ENCODE results near the gene FAM20C. TPM values are rescaled to one million over a fixed set of nuclear protein-coding genes. Genes with fewer than 3 reads are reported as not detected.
A peak's percentile ranks its signal among the peaks of the same experiment; 100 is the strongest.

The FAM20C gene
- polyA plus RNA-seq, 1 donor: 57.2 TPM

GRCh38 chr7:211033-211714 lies 18.8 kb downstream of the FAM20C start:
- no peaks in the 10 kb centered on the region for H3K27me3 ChIP-seq (ENCODE audit: control insufficient read depth, insufficient read depth, low read length)
- peaks cover 10% of the 10 kb centered on the region for H3K9me3 ChIP-seq (ENCODE audit: control insufficient read depth, low read depth, low read length)
- H3K36me3 ChIP-seq (ENCODE audit: control insufficient read depth, insufficient read depth, low read length): peaks cover 73% of the 10 kb centered on the region
- WGBS (ENCODE audit: insufficient coverage, low lambda C conversion rate): no CpG with 5 or more reads among the region's 21 CpGs
- H3K4me1 ChIP-seq (ENCODE audit: control insufficient read depth, insufficient read depth, low read length): no peaks in the 10 kb centered on the region
- no peak overlapping the region for H3K4me3 ChIP-seq (ENCODE audit: low read length)
- no peak for DNase-seq
- H3K27ac ChIP-seq (ENCODE audit: low read length): no peak overlapping the region

- WGBS (ENCODE audit: insufficient coverage, low lambda C conversion rate): no CpG with 5 or more reads among the region's 19 CpGs
- Histone ChIP-seq H3K27ac (ENCODE audit: low read length) (no peak overlapping the region), H3K9me3 (ENCODE audit: control insufficient read depth, low read depth, low read length) (peaks cover 10% of the 10 kb centered on the region), H3K4me1 (ENCODE audit: control insufficient read depth, insufficient read depth, low read length) (peaks cover under 1% of the 10 kb centered on the region), H3K4me3 (ENCODE audit: low read length) (no peak overlapping the region), H3K27me3 (ENCODE audit: control insufficient read depth, insufficient read depth, low read length) (no peaks in the 10 kb centered on the region), H3K36me3 (ENCODE audit: control insufficient read depth, insufficient read depth, low read length) (peaks cover 71% of the 10 kb centered on the region)
- DNase-seq: no peak
These were observed 19.3 kb downstream of the FAM20C start for GRCh38 chr7:211715-212058.

- Histone ChIP-seq H3K36me3 (ENCODE audit: control insufficient read depth, insufficient read depth, low read length) (peaks cover 76% of the 10 kb centered on the region), H3K27ac (ENCODE audit: low read length) (no peak overlapping the region), H3K9me3 (ENCODE audit: control insufficient read depth, low read depth, low read length) (peaks cover 10% of the 10 kb centered on the region), H3K4me1 (ENCODE audit: control insufficient read depth, insufficient read depth, low read length) (peaks cover 6% of the 10 kb centered on the region), H3K4me3 (ENCODE audit: low read length) (no peak overlapping the region), H3K27me3 (ENCODE audit: control insufficient read depth, insufficient read depth, low read length) (no peaks in the 10 kb centered on the region)
- DNase-seq: no peak
- WGBS (ENCODE audit: insufficient coverage, low lambda C conversion rate): 94% methylated on average over 3 of the region's 14 CpGs
These were observed 20.4 kb downstream of the FAM20C start for GRCh38 chr7:212754-213153.

GRCh38 chr7:213324-213993 lies 21.1 kb downstream of the FAM20C start:
- Histone ChIP-seq H3K27me3 (ENCODE audit: control insufficient read depth, insufficient read depth, low read length) (no peaks in the 10 kb centered on the region), H3K27ac (ENCODE audit: low read length) (no peak overlapping the region), H3K9me3 (ENCODE audit: control insufficient read depth, low read depth, low read length) (peaks cover 10% of the 10 kb centered on the region), H3K36me3 (ENCODE audit: control insufficient read depth, insufficient read depth, low read length) (peaks cover 74% of the 10 kb centered on the region), H3K4me3 (ENCODE audit: low read length) (no peak overlapping the region), H3K4me1 (ENCODE audit: control insufficient read depth, insufficient read depth, low read length) (peaks cover 6% of the 10 kb centered on the region)
- no peak for DNase-seq
- WGBS (ENCODE audit: insufficient coverage, low lambda C conversion rate): no CpG with 5 or more reads among the region's 27 CpGs

GRCh38 chr7:214410-215212 lies 22.2 kb downstream of the FAM20C start:
- peaks cover 10% of the 10 kb centered on the region for H3K9me3 ChIP-seq (ENCODE audit: control insufficient read depth, low read depth, low read length)

GRCh38 chr7:216360-217300 lies 24.3 kb downstream of the FAM20C start:
- Histone ChIP-seq H3K4me3 (ENCODE audit: low read length) (no peak overlapping the region), H3K9me3 (ENCODE audit: control insufficient read depth, low read depth, low read length) (peaks cover 3% of the 10 kb centered on the region), H3K27me3 (ENCODE audit: control insufficient read depth, insufficient read depth, low read length) (no peaks in the 10 kb centered on the region), H3K4me1 (ENCODE audit: control insufficient read depth, insufficient read depth, low read length) (peaks cover 21% of the 10 kb centered on the region), H3K36me3 (ENCODE audit: control insufficient read depth, insufficient read depth, low read length) (peaks cover 63% of the 10 kb centered on the region), H3K27ac (ENCODE audit: low read length) (peak overlapping the region; percentile 21)
- WGBS (ENCODE audit: insufficient coverage, low lambda C conversion rate): no CpG with 5 or more reads among the region's 24 CpGs
- DNase-seq: peak in 1 of 2 donors; percentile 47

More at GRCh38 chr7:214410-215212, 22.2 kb downstream of the FAM20C start:
- H3K27ac ChIP-seq (ENCODE audit: low read length): no peak overlapping the region
- peaks cover 14% of the 10 kb centered on the region for H3K4me1 ChIP-seq (ENCODE audit: control insufficient read depth, insufficient read depth, low read length)
- no peak for DNase-seq
- no peaks in the 10 kb centered on the region for H3K27me3 ChIP-seq (ENCODE audit: control insufficient read depth, insufficient read depth, low read length)
- H3K36me3 ChIP-seq (ENCODE audit: control insufficient read depth, insufficient read depth, low read length): peaks cover 73% of the 10 kb centered on the region
- 100% methylated on average over 3 of the region's 36 CpGs for WGBS (ENCODE audit: insufficient coverage, low lambda C conversion rate)
- H3K4me3 ChIP-seq (ENCODE audit: low read length): no peak overlapping the region

GRCh38 chr7:217781-218180 lies 25.4 kb downstream of the FAM20C start:
- Histone ChIP-seq H3K4me1 (ENCODE audit: control insufficient read depth, insufficient read depth, low read length) (peaks cover 21% of the 10 kb centered on the region), H3K27ac (ENCODE audit: low read length) (no peak overlapping the region), H3K27me3 (ENCODE audit: control insufficient read depth, insufficient read depth, low read length) (no peaks in the 10 kb centered on the region), H3K36me3 (ENCODE audit: control insufficient read depth, insufficient read depth, low read length) (peaks cover 52% of the 10 kb centered on the region), H3K4me3 (ENCODE audit: low read length) (no peak overlapping the region), H3K9me3 (ENCODE audit: control insufficient read depth, low read depth, low read length) (no peaks in the 10 kb centered on the region)
- no peak for DNase-seq
- WGBS (ENCODE audit: insufficient coverage, low lambda C conversion rate): no CpG with 5 or more reads among the region's 21 CpGs

GRCh38 chr7:218316-218715 lies 25.9 kb downstream of the FAM20C start:
- Histone ChIP-seq H3K27ac (ENCODE audit: low read length) (no peak overlapping the region), H3K36me3 (ENCODE audit: control insufficient read depth, insufficient read depth, low read length) (peaks cover 49% of the 10 kb centered on the region), H3K4me1 (ENCODE audit: control insufficient read depth, insufficient read depth, low read length) (peaks cover 21% of the 10 kb centered on the region), H3K9me3 (ENCODE audit: control insufficient read depth, low read depth, low read length) (no peaks in the 10 kb centered on the region), H3K27me3 (ENCODE audit: control insufficient read depth, insufficient read depth, low read length) (no peaks in the 10 kb centered on the region), H3K4me3 (ENCODE audit: low read length) (no peak overlapping the region)
- no peak for DNase-seq
- no CpG with 5 or more reads among the region's 24 CpGs for WGBS (ENCODE audit: insufficient coverage, low lambda C conversion rate)

- no CpG with 5 or more reads among the region's 28 CpGs for WGBS (ENCODE audit: insufficient coverage, low lambda C conversion rate)
- Histone ChIP-seq H3K4me1 (ENCODE audit: control insufficient read depth, insufficient read depth, low read length) (peaks cover 21% of the 10 kb centered on the region), H3K36me3 (ENCODE audit: control insufficient read depth, insufficient read depth, low read length) (peaks cover 53% of the 10 kb centered on the region), H3K27me3 (ENCODE audit: control insufficient read depth, insufficient read depth, low read length) (no peaks in the 10 kb centered on the region), H3K27ac (ENCODE audit: low read length) (no peak overlapping the region), H3K9me3 (ENCODE audit: control insufficient read depth, low read depth, low read length) (no peaks in the 10 kb centered on the region), H3K4me3 (ENCODE audit: low read length) (no peak overlapping the region)
- no peak for DNase-seq
These were observed 26.7 kb downstream of the FAM20C start for GRCh38 chr7:218896-219580.

Data from large intestine (tissue), 3 donors.